Measurements from ENCODE around the gene SLC66A1.

Gene SLC66A1

DNA sequence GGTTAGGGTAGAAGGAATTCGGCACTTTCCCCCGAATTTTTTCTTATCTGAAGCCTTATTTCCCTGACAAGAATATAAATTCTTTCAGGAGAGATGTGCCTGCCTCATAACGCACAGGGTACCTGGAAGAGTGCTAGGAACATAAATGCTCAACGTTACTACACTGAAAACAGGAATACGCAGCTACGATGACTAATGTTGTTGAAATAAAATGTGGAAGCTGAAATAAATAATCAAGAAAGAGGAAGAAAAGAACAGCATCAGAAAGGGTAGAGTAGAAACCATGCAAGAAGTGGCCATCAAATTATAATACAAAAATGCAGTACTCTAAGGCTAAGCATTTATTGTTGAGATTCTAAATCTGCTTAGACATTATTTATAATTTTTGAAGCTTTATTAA is 33.9 kb downstream of the SLC66A1 start:
- WGBS, result 91% methylated on average over 5 of the region's 6 CpGs
- Histone ChIP-seq H2AK5ac (ENCODE audit: low read length, severe bottlenecking) (no peak overlapping the region), H2AFZ (ENCODE audit: low read depth, low read length) (no peak overlapping the region), H3K4me1 (ENCODE audit: control insufficient read depth, insufficient read depth, low read depth, low read length) (peaks cover 6% of the 10 kb centered on the region), H2BK15ac (ENCODE audit: low read depth, poor library complexity, severe bottlenecking) (no peak overlapping the region), H3K36me3 (ENCODE audit: control insufficient read depth in 1 of 2, insufficient read depth in 2 of 2, low read depth in 1 of 2, low read length in 2 of 2) (peaks cover 81% of the 10 kb centered on the region in 2 experiments), H3K9me3 (ENCODE audit: control insufficient read depth, low read length) (no peaks in the 10 kb centered on the region), H3K4me2 (ENCODE audit: low read length, poor library complexity, severe bottlenecking) (no peak overlapping the region), H2BK5ac (ENCODE audit: low read depth, low read length, poor library complexity, severe bottlenecking) (no peak overlapping the region), H4K91ac (ENCODE audit: low read length) (no peak overlapping the region), H3K27ac (ENCODE audit: low read length, poor library complexity, severe bottlenecking) (no peak overlapping the region), H3K79me1 (replicated peaks; ENCODE audit: low read length, poor library complexity, severe bottlenecking) (peaks cover 49% of the 10 kb centered on the region), H3K23ac (ENCODE audit: low read length in 2 of 2) (no peak overlapping the region), H3K4ac (ENCODE audit: low read depth in 1 of 2, low read length in 2 of 2) (no peak overlapping the region), H4K8ac (ENCODE audit: low read length) (no peak overlapping the region), H3K9ac (ENCODE audit: low read length) (no peak overlapping the region), H3K4me3 (ENCODE audit: insufficient read depth in 1 of 2, low read depth in 1 of 2, low read length in 2 of 2) (no peak overlapping the region), H3K27me3 (ENCODE audit: control insufficient read depth in 1 of 2, insufficient read depth in 1 of 2, low read length in 2 of 2) (no peaks in the 10 kb centered on the region), H3K14ac (ENCODE audit: low read length in 2 of 2) (no peak overlapping the region), H2BK120ac (ENCODE audit: low read depth, low read length) (no peak overlapping the region), H2BK12ac (ENCODE audit: low read length in 2 of 2) (no peak overlapping the region), H3K18ac (ENCODE audit: low read depth in 1 of 2, low read length in 2 of 2) (no peak overlapping the region)
- no peak for DNase-seq

GRCh38 chr1:19347533-19348172 is 35.5 kb downstream of the SLC66A1 start:
- no peak overlapping the region for H2BK120ac ChIP-seq (ENCODE audit: low read depth, low read length)
- no peak for DNase-seq
- H3K9ac ChIP-seq (ENCODE audit: low read length), result no peak overlapping the region
- no peak overlapping the region for H4K91ac ChIP-seq (ENCODE audit: low read length)
- no peak overlapping the region for H2AFZ ChIP-seq (ENCODE audit: low read depth, low read length)
- H2AK5ac ChIP-seq (ENCODE audit: low read length, severe bottlenecking), result no peak overlapping the region
- H3K4me3 ChIP-seq (ENCODE audit: insufficient read depth in 1 of 2, low read depth in 1 of 2, low read length in 2 of 2), result no peak overlapping the region
- no peak overlapping the region for H2BK5ac ChIP-seq (ENCODE audit: low read depth, low read length, poor library complexity, severe bottlenecking)
- no peak overlapping the region for H3K4me2 ChIP-seq (ENCODE audit: low read length, poor library complexity, severe bottlenecking)
- no peak overlapping the region for H2BK15ac ChIP-seq (ENCODE audit: low read depth, poor library complexity, severe bottlenecking)
- no peaks in the 10 kb centered on the region for H3K27me3 ChIP-seq (ENCODE audit: control insufficient read depth in 1 of 2, insufficient read depth in 1 of 2, low read length in 2 of 2)
- no peak overlapping the region for H3K27ac ChIP-seq (ENCODE audit: low read length, poor library complexity, severe bottlenecking)
- no peak overlapping the region for H2BK12ac ChIP-seq (ENCODE audit: low read length in 2 of 2)
- no peak overlapping the region for H3K4ac ChIP-seq (ENCODE audit: low read depth in 1 of 2, low read length in 2 of 2)
- H3K79me1 ChIP-seq (replicated peaks; ENCODE audit: low read length, poor library complexity, severe bottlenecking), result peaks cover 54% of the 10 kb centered on the region
- 94% methylated on average over 14 of the region's 14 CpGs for WGBS
- no peak overlapping the region for H4K8ac ChIP-seq (ENCODE audit: low read length)
- H3K18ac ChIP-seq (ENCODE audit: low read depth in 1 of 2, low read length in 2 of 2), result no peak overlapping the region
- H3K14ac ChIP-seq (ENCODE audit: low read length in 2 of 2), result no peak overlapping the region
- no peaks in the 10 kb centered on the region for H3K9me3 ChIP-seq (ENCODE audit: control insufficient read depth, low read length)
- no peak overlapping the region for H3K23ac ChIP-seq (ENCODE audit: low read length in 2 of 2)
- peaks cover 76 to 88% of the 10 kb centered on the region in 2 experiments for H3K36me3 ChIP-seq (ENCODE audit: control insufficient read depth in 1 of 2, insufficient read depth in 2 of 2, low read depth in 1 of 2, low read length in 2 of 2)
- peaks cover 7% of the 10 kb centered on the region for H3K4me1 ChIP-seq (ENCODE audit: control insufficient read depth, insufficient read depth, low read depth, low read length)

- Histone ChIP-seq H3K9me3 (ENCODE audit: control insufficient read depth, low read length) (no peaks in the 10 kb centered on the region), H3K4me1 (ENCODE audit: control insufficient read depth, insufficient read depth, low read depth, low read length) (peaks cover 17% of the 10 kb centered on the region), H3K27ac (ENCODE audit: low read length, poor library complexity, severe bottlenecking) (no peak overlapping the region), H2AFZ (ENCODE audit: low read depth, low read length) (no peak overlapping the region), H3K36me3 (ENCODE audit: control insufficient read depth in 1 of 2, insufficient read depth in 2 of 2, low read depth in 1 of 2, low read length in 2 of 2) (peaks cover 76 to 88% of the 10 kb centered on the region in 2 experiments), H3K4ac (ENCODE audit: low read depth in 1 of 2, low read length in 2 of 2) (no peak overlapping the region), H2AK5ac (ENCODE audit: low read length, severe bottlenecking) (no peak overlapping the region), H3K27me3 (ENCODE audit: control insufficient read depth in 1 of 2, insufficient read depth in 1 of 2, low read length in 2 of 2) (no peaks in the 10 kb centered on the region), H3K14ac (ENCODE audit: low read length in 2 of 2) (no peak overlapping the region), H3K4me2 (ENCODE audit: low read length, poor library complexity, severe bottlenecking) (no peak overlapping the region), H3K18ac (ENCODE audit: low read depth in 1 of 2, low read length in 2 of 2) (no peak overlapping the region), H4K91ac (ENCODE audit: low read length) (no peak overlapping the region), H3K79me1 (replicated peaks; ENCODE audit: low read length, poor library complexity, severe bottlenecking) (peaks cover 58% of the 10 kb centered on the region), H2BK120ac (ENCODE audit: low read depth, low read length) (no peak overlapping the region), H3K9ac (ENCODE audit: low read length) (no peak overlapping the region), H3K4me3 (ENCODE audit: insufficient read depth in 1 of 2, low read depth in 1 of 2, low read length in 2 of 2) (no peak overlapping the region), H3K23ac (ENCODE audit: low read length in 2 of 2) (no peak overlapping the region), H2BK15ac (ENCODE audit: low read depth, poor library complexity, severe bottlenecking) (no peak overlapping the region), H2BK5ac (ENCODE audit: low read depth, low read length, poor library complexity, severe bottlenecking) (no peak overlapping the region), H2BK12ac (ENCODE audit: low read length in 2 of 2) (no peak overlapping the region), H4K8ac (ENCODE audit: low read length) (no peak overlapping the region)
- no peak for DNase-seq
- 96% methylated on average over 14 of the region's 15 CpGs for WGBS
Observed at GRCh38 chr1:19348441-19349198, 36.5 kb downstream of the SLC66A1 start.

DNA sequence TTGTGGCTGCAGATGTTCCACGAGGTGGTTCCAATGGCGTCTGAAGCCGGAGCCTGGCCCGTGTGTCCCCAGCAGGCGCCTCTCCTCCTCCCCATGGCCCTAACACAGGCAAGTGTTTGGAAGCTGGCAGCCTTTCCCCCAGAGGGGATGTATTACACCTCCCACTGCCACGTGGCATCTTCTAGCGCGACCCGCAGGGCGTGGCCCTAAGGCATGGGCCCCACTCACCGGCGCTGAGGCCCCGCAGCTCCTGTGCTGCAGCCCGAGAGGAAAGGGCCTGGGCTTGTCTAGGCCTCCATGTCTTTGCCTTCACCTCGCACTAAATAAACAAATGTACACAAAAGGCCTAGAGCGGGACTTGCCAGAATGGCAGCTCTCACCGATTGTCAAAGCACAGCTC is 37.9 kb downstream of the SLC66A1 start:
- no peak overlapping the region for H3K14ac ChIP-seq (ENCODE audit: low read length in 2 of 2)
- H3K79me1 ChIP-seq (replicated peaks; ENCODE audit: low read length, poor library complexity, severe bottlenecking), result peaks cover 56% of the 10 kb centered on the region
- H3K4me1 ChIP-seq (ENCODE audit: control insufficient read depth, insufficient read depth, low read depth, low read length), result peaks cover 27% of the 10 kb centered on the region
- H3K36me3 ChIP-seq (ENCODE audit: control insufficient read depth in 1 of 2, insufficient read depth in 2 of 2, low read depth in 1 of 2, low read length in 2 of 2), result peaks cover 68 to 88% of the 10 kb centered on the region in 2 experiments
- no peaks in the 10 kb centered on the region for H3K9me3 ChIP-seq (ENCODE audit: control insufficient read depth, low read length)
- H4K8ac ChIP-seq (ENCODE audit: low read length), result no peak overlapping the region
- H2BK15ac ChIP-seq (ENCODE audit: low read depth, poor library complexity, severe bottlenecking), result no peak overlapping the region
- no peak overlapping the region for H3K9ac ChIP-seq (ENCODE audit: low read length)
- no peak overlapping the region for H2AFZ ChIP-seq (ENCODE audit: low read depth, low read length)
- no peak overlapping the region for H3K4me2 ChIP-seq (ENCODE audit: low read length, poor library complexity, severe bottlenecking)
- H2AK5ac ChIP-seq (ENCODE audit: low read length, severe bottlenecking), result no peak overlapping the region
- no peak overlapping the region for H3K18ac ChIP-seq (ENCODE audit: low read depth in 1 of 2, low read length in 2 of 2)
- H3K27ac ChIP-seq (ENCODE audit: low read length, poor library complexity, severe bottlenecking), result no peak overlapping the region
- H2BK5ac ChIP-seq (ENCODE audit: low read depth, low read length, poor library complexity, severe bottlenecking), result no peak overlapping the region
- H3K4me3 ChIP-seq (ENCODE audit: insufficient read depth in 1 of 2, low read depth in 1 of 2, low read length in 2 of 2), result no peak overlapping the region
- WGBS, result 90% methylated on average over 17 of the region's 17 CpGs
- no peak overlapping the region for H4K91ac ChIP-seq (ENCODE audit: low read length)
- H2BK120ac ChIP-seq (ENCODE audit: low read depth, low read length), result no peak overlapping the region
- H2BK12ac ChIP-seq (ENCODE audit: low read length in 2 of 2), result no peak overlapping the region
- H3K23ac ChIP-seq (ENCODE audit: low read length in 2 of 2), result no peak overlapping the region
- no peak overlapping the region for H3K4ac ChIP-seq (ENCODE audit: low read depth in 1 of 2, low read length in 2 of 2)
- DNase-seq, result no peak
- H3K27me3 ChIP-seq (ENCODE audit: control insufficient read depth in 1 of 2, insufficient read depth in 1 of 2, low read length in 2 of 2), result no peaks in the 10 kb centered on the region

Measured in mesenchymal stem cell (in vitro differentiated cells and primary cell).